ENCODE measurements around the gene DHRS12.
A peak's percentile ranks its signal among the peaks of the same experiment; 100 is the strongest.

DHRS12 gene

GRCh38 chr13:51804295-51805172, 571 bp upstream of the DHRS12 start:
- no peak for DNase-seq (ENCODE audit: low read depth)

GRCh38 chr13:51802631-51803418, 1.1 kb downstream of the DHRS12 start:
- no peak for DNase-seq (ENCODE audit: low read depth)
- H3K4me3 ChIP-seq (ENCODE audit: control insufficient read depth, low read depth, low read length) = peak overlapping the region; percentile 73

More at GRCh38 chr13:51804295-51805172, 571 bp upstream of the DHRS12 start:
- peak overlapping the region; percentile 73 for H3K4me3 ChIP-seq (ENCODE audit: control insufficient read depth, low read depth, low read length)
- TF ChIP-seq CTCF (conservative IDR thresholded peaks at IDR 0.05; ENCODE audit: control insufficient read depth, insufficient read depth, low read depth, low read length) = no peak

GRCh38 chr13:51801631-51802099, 2.3 kb downstream of the DHRS12 start:
- no peak overlapping the region for H3K4me3 ChIP-seq (ENCODE audit: control insufficient read depth, low read depth, low read length)
- no peak for DNase-seq (ENCODE audit: low read depth)
- no peak for TF ChIP-seq CTCF (conservative IDR thresholded peaks at IDR 0.05; ENCODE audit: control insufficient read depth, insufficient read depth, low read depth, low read length)

More at GRCh38 chr13:51802631-51803418, 1.1 kb downstream of the DHRS12 start:
- TF ChIP-seq CTCF (conservative IDR thresholded peaks at IDR 0.05; ENCODE audit: control insufficient read depth, insufficient read depth, low read depth, low read length) = no peak

- no peak for TF ChIP-seq CTCF (conservative IDR thresholded peaks at IDR 0.05; ENCODE audit: control insufficient read depth, insufficient read depth, low read depth, low read length)
- H3K4me3 ChIP-seq (ENCODE audit: control insufficient read depth, low read depth, low read length) = no peak overlapping the region
- no peak for DNase-seq (ENCODE audit: low read depth)
Observed at GRCh38 chr13:51800486-51800885, 3.5 kb downstream of the DHRS12 start.

- DNase-seq (ENCODE audit: low read depth) = no peak
- H3K4me3 ChIP-seq (ENCODE audit: control insufficient read depth, low read depth, low read length) = no peak overlapping the region
- TF ChIP-seq CTCF (conservative IDR thresholded peaks at IDR 0.05; ENCODE audit: control insufficient read depth, insufficient read depth, low read depth, low read length) = no peak
Observed at GRCh38 chr13:51799261-51799660, 4.7 kb downstream of the DHRS12 start.

GRCh38 chr13:51797664-51798488, 6.1 kb downstream of the DHRS12 start:
- peak; percentile 46 for TF ChIP-seq CTCF (conservative IDR thresholded peaks at IDR 0.05; ENCODE audit: control insufficient read depth, insufficient read depth, low read depth, low read length)
- no peak overlapping the region for H3K4me3 ChIP-seq (ENCODE audit: control insufficient read depth, low read depth, low read length)
- peak; percentile 65 for DNase-seq (ENCODE audit: low read depth)
